RWPE2 (cell line): ENCODE results near the gene DFFB.

Experiments
- ATAC-seq: fragments of 200-7000 bp; cut with Tn5 transposase; 3 replicates; pipeline ENCODE4 v1.9.1; 2021; ENCODE audit warnings: low read depth
- DNase-seq: peaks from one replicate; pipeline ENCODE4 v3.0.0-alpha.2; 2020; ENCODE audit warnings: low spot score
- H3K27ac ChIP-seq: fragments of 450-650 bp; 2 replicates; pipeline ENCODE4 v1.5.1; 2017; ENCODE audit warnings: mild to moderate bottlenecking; ENCODE audit not compliant: poor library complexity, severe bottlenecking
- H3K27me3 ChIP-seq: fragments of 250-450 bp; sonication (Bioruptor Pico); 2 replicates; pipeline ENCODE4 v1.5.1; 2021; ENCODE audit warnings: mild to moderate bottlenecking, moderate library complexity; ENCODE audit not compliant: insufficient read depth, poor library complexity, severe bottlenecking
- H3K36me3 ChIP-seq: fragments of 250-450 bp; sonication (Bioruptor Pico); 2 replicates; pipeline ENCODE4 v1.5.1; 2020; ENCODE audit warnings: low read depth, mild to moderate bottlenecking, moderate library complexity
- H3K4me1 ChIP-seq: fragments of 250-450 bp; sonication (Bioruptor Pico); 2 replicates; pipeline ENCODE4 v1.5.1; 2021; ENCODE audit warnings: mild to moderate bottlenecking, moderate library complexity; ENCODE audit not compliant: insufficient read depth, poor library complexity, severe bottlenecking
- H3K4me3 ChIP-seq: fragments of 250-450 bp; sonication (Bioruptor Pico); 2 replicates; pipeline ENCODE4 v1.5.1; 2021; ENCODE audit warnings: mild to moderate bottlenecking, moderate library complexity; ENCODE audit not compliant: severe bottlenecking
- H3K9me3 ChIP-seq: fragments of 250-450 bp; sonication (Bioruptor Pico); 2 replicates; pipeline ENCODE4 v1.5.1; 2021; ENCODE audit warnings: mild to moderate bottlenecking, moderate library complexity; ENCODE audit not compliant: severe bottlenecking
- TF ChIP-seq, protein P1 (sequence below): fragments of 450-650 bp; IDR thresholded peaks from one replicate; pipeline ENCODE4 v1.5.1; 2017; ENCODE audit warnings: mild to moderate bottlenecking, moderate library complexity; ENCODE audit not compliant: poor library complexity, severe bottlenecking

The DFFB gene

DNA sequence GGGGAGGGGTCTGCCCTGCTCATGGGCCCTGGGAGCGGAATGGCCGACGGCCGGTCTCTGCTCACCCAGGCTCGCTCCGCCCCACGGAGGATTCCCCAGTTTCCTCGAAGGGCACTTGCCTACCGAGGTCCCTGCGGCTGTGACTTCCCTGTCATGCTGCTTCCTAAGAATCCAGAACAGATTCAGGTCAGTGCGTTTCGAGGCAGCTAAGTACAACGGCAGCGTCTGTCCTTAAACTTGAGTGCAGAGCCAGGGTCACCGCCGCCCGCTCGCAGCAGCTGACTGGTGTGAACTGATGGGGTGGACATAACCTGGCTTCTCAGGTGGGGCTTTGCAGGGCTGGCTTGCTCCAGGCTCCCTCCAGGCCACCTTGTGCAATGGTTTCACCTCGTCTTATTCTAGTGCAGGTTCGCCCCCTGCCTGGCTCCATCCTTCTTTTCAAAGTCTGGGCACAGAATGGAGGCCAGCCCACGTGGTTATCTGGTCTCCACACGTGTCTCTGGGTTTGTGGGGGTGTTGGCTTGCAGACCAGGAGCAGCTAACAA is 50.4 kb downstream of the DFFB start:
- TF ChIP-seq, protein P1, sequence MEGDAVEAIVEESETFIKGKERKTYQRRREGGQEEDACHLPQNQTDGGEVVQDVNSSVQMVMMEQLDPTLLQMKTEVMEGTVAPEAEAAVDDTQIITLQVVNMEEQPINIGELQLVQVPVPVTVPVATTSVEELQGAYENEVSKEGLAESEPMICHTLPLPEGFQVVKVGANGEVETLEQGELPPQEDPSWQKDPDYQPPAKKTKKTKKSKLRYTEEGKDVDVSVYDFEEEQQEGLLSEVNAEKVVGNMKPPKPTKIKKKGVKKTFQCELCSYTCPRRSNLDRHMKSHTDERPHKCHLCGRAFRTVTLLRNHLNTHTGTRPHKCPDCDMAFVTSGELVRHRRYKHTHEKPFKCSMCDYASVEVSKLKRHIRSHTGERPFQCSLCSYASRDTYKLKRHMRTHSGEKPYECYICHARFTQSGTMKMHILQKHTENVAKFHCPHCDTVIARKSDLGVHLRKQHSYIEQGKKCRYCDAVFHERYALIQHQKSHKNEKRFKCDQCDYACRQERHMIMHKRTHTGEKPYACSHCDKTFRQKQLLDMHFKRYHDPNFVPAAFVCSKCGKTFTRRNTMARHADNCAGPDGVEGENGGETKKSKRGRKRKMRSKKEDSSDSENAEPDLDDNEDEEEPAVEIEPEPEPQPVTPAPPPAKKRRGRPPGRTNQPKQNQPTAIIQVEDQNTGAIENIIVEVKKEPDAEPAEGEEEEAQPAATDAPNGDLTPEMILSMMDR, result no peak
- Histone ChIP-seq H3K27me3 (no peaks in the 10 kb centered on the region), H3K36me3 (no peaks in the 10 kb centered on the region), H3K4me3 (no peak overlapping the region), H3K27ac (no peak overlapping the region), H3K9me3 (no peaks in the 10 kb centered on the region), H3K4me1 (no peaks in the 10 kb centered on the region)
- ATAC-seq (no peak), DNase-seq (peak; percentile 42)

DNA sequence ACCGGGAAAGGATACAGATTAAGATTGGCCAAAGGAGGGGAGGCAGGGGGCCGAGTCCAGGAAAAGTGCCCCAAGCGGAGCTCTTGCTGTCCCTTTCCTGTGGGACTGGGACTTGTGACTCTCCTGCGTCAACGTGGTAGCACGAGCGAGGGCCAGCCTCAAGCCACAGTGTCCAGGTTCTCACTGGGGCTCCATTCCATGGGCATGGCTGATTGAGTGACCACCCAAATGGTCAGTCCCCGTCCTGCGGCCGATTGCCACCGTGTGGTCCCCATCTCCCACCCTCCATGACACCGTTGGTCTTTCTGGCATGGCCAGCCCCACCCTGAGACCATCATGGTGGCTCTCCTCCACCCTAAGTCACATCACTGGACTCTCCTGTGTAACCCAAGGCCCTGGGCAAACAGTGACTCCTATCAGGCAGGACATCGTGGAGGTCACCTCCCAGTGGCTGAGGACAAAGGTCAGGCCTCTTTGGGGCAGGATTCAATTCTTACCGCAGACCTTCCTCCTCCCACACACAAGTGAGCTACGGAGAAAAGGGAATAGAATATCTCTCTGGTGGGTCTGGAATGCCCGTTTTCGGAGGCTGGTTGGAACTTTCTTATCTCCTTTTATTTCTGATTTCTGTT is 51.7 kb downstream of the DFFB start:
- H3K4me1 ChIP-seq, result no peaks in the 10 kb centered on the region
- ATAC-seq (no peak), DNase-seq (peak; percentile 28)
- TF ChIP-seq, protein P1, result no peak
- no peaks in the 10 kb centered on the region for H3K9me3 ChIP-seq
- H3K27ac ChIP-seq, result no peak overlapping the region
- no peak overlapping the region for H3K4me3 ChIP-seq
- no peaks in the 10 kb centered on the region for H3K36me3 ChIP-seq
- H3K27me3 ChIP-seq, result no peaks in the 10 kb centered on the region

DNA sequence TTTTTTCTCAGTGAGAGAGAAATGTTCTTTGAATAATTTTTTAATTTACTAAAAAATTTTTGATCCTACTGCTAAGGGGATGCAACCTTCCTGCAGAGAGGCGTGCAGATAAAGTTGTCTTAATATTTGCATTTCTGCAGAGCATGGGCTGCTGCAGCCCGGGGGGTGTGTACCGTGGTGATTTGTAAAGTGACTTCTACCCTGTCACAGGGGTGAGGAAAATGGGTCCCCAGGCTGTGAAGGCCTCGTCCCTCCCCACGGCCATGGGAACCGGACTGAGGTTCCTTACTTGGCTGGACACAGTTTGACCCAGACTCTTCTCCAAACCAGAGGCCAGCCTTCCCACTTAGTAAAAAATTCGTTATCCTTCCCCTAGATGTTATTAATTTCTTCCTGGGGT is 52.3 kb downstream of the DFFB start:
- Histone ChIP-seq H3K27me3 (no peaks in the 10 kb centered on the region), H3K4me3 (no peak overlapping the region), H3K36me3 (no peaks in the 10 kb centered on the region), H3K27ac (no peak overlapping the region), H3K4me1 (no peaks in the 10 kb centered on the region), H3K9me3 (no peaks in the 10 kb centered on the region)
- ATAC-seq (no peak), DNase-seq (peak; percentile 20)
- TF ChIP-seq, protein P1, result no peak

DNA sequence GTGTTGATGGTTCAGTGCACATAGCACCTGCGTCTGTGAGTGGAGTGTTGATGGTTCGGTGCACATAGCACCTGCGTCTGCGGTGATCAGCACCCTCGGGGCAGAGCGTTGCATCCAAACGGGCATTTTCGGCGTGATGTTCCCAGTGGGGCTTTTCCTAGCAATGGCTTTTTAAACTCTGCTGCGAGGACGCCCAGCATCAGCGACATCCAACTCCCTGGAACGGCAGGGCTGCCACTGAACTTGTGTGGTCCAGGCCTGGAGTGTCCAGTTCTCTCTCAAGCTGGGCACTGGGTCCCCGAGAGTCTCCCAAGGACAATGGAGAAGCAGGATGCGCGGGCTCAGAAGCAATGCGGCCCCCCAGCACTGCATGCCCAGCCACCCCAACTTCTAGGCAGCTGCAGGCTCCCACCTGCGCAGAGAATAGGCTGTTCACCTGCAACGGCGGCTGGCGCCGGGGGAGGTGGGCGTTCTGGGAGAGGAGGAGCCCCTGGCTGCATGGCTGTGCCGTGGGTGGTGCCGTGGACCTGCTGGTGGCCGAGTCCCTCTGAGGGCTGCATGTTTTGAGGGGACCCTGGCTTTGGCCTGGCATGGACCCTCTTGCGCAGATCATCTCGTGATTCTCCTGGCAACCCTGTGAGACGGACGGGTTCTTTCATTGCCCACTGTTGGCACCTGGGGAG is 52.9 kb downstream of the DFFB start:
- TF ChIP-seq, protein P1, result no peak
- H3K9me3 ChIP-seq, result no peaks in the 10 kb centered on the region
- no peaks in the 10 kb centered on the region for H3K27me3 ChIP-seq
- no peak for ATAC-seq
- H3K4me3 ChIP-seq, result no peak overlapping the region
- H3K36me3 ChIP-seq, result no peaks in the 10 kb centered on the region
- no peaks in the 10 kb centered on the region for H3K4me1 ChIP-seq
- H3K27ac ChIP-seq, result no peak overlapping the region
- peak; percentile 47 for DNase-seq
